GM19240 (cell line): ENCODE measurements around the gene NECAB3.
"Not testable (repeated sequence)": the region's sequence is repeated elsewhere in the genome, so short reads cannot be mapped to it uniquely, and the experiment has no call there.

ENCODE experiments used
- DNase-seq: peaks from one replicate; pipeline ENCODE4 v3.0.0; 2011; ENCODE audit warnings: low spot score; ENCODE audit not compliant: insufficient read length

NECAB3 gene

GRCh38 chr20:33698966-33699365, 24.7 kb upstream of the NECAB3 start:
- DNase-seq, result not testable (repeated sequence)

DNA sequence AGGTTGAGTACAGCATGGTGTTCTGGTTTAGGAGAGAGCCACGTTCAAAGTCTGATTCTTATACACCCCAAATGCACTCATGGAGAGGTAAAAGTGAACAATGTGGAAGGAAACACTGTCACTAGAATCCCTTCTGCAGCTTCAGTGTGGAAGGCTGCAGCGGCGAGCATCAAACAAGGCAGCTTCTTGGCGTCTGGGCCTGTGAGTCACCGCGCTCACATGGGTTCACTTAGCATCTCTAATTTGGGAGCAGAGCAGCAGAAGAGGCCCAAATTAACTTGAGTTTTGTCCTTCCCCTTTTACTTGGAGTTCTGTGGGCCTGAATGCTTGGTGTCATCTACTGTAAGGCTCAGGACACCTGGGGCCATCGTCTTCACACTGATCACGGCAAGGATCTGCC, 22.9 kb upstream of the NECAB3 start:
- DNase-seq, result no peak

GRCh38 chr20:33696448-33696847, 22.2 kb upstream of the NECAB3 start:
- no peak for DNase-seq

- DNase-seq, result no peak
Measured at GRCh38 chr20:33694639-33695012, 20.4 kb upstream of the NECAB3 start.

- DNase-seq, result no peak
Measured at GRCh38 chr20:33693741-33694638, 19.8 kb upstream of the NECAB3 start.

DNA sequence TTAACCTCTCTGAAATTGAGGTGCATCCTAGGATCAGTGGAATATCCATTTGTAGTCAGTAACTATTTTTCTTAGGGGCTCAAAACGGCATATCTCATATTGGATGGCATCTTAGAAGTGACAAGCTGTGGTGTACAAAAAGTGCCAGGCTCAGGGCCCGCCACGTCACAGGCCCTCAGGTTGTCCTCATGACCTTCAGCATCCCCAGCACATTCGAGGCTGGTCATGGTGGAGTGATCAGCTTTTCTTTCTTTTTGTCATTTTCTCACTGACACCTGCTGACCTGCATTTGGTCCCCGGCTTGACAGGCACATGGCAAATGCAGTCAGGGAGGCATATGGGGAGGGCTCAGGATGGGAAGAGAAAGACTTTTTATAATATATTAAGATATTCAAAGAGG, 19.1 kb upstream of the NECAB3 start:
- DNase-seq, result no peak

DNA sequence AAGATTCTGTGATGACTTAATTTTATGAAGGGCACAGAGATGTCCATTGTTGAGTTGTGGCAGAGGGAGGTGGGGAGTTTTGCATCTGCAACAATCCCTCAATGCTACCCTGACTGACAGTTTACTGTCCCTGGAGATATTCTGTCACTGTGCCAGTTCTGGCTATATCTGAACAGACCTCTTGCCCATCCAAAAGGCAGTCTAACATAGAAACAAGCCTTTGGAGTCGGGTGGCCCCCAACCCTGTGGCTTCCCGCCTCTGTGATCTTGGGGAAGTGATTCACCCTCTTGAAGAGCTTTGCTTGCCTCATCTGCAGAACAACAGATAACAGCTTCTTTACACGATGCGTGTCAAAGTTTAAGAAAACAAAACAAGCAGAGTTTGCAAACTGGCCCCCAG, 15.7 kb upstream of the NECAB3 start:
- no peak for DNase-seq

DNA sequence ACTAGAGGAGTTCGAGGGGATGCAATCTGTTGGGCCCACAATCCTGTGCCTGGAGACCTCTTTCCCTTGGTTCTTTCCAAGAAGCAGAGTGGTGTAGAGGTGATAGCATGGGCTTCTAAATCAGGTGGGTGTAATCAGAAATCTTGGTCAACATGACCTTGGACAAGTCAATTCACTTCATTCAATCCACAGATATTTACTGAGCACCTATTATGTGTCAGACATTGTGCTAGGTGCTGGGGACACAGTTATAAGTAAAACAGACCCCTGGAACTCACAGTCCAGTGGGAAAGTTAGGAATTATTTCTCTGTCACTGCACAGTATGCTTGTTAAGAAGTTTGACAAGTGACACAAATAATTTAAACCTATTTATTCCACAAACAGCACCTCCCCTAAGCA, 15.3 kb upstream of the NECAB3 start:
- no peak for DNase-seq

GRCh38 chr20:33688938-33689424, 14.8 kb upstream of the NECAB3 start:
- DNase-seq, result no peak

GRCh38 chr20:33687993-33688937, 14.0 kb upstream of the NECAB3 start:
- DNase-seq, result no peak

- DNase-seq, result no peak
Measured at GRCh38 chr20:33687370-33687915, 13.2 kb upstream of the NECAB3 start.

DNA sequence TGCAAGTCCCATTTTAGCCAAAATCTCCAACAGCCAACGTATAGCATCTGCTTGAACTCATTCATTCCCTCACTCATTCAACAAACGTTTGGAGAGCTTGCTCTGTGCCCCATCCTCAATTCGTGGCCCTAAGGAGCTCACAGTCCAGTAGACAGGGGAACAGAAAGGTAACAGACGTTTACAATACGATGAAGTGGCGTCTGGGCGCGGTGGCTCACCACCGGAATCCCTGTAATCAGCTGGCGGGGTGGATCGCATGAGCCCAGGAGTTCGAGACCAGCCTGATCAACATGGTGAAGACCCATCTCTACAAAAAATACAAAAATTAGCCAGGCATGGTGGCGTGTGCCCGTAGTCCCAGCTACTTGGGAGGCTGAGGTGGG, 12.7 kb upstream of the NECAB3 start:
- no peak for DNase-seq

DNA sequence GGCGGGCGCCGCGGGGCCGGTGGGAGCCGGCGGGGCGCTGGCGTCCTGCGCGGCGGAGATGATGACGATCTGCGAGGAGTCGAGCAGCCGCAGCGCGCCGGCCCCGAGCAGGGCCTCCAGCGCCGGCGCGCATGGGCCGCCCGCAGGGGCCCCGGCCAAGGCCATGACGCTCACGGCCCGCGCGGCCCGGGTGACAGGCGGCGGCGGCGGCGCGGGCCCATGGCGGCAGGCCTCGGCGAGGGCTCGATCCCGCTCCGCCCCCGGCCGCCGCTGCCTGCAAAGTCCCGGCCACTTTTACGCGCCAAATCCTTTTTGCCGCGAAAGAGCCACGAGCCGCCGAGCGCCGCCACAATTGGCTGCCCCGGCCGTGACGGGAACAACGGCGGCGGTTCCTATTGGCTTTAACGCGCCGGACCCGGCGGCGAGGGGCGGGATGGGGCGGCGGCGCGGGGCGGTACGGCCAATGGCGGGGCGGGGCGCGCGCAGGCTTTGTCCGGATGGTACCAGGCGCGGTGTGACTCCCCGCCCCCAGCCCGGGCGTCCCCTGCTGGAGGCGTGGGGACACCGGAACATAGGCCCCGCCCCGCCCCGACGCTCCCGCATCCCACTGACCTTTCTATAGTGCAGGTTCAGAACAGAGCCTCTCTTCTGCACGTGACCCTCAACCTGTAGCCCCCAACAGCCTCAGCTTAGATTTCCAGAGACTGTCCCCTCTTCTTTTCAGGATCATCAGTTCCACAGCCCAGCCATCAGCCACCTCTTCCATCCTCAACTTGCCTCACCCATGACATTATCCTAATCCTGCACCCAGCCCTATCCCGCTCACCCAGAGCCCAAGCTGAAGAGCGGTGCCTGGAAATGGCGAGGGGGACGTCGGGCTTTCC, 12.1 kb upstream of the NECAB3 start, which contains the start of gene E2F1:
TSS of gene E2F1 (minus strand) at position 286 of the 884 bp plus-strand sequence. CDS start at position 165, 121 bp downstream.
- peak; percentile 98 for DNase-seq

GRCh38 chr20:33685328-33686099, 11.3 kb upstream of the NECAB3 start:
- peak; percentile 73 for DNase-seq

DNA sequence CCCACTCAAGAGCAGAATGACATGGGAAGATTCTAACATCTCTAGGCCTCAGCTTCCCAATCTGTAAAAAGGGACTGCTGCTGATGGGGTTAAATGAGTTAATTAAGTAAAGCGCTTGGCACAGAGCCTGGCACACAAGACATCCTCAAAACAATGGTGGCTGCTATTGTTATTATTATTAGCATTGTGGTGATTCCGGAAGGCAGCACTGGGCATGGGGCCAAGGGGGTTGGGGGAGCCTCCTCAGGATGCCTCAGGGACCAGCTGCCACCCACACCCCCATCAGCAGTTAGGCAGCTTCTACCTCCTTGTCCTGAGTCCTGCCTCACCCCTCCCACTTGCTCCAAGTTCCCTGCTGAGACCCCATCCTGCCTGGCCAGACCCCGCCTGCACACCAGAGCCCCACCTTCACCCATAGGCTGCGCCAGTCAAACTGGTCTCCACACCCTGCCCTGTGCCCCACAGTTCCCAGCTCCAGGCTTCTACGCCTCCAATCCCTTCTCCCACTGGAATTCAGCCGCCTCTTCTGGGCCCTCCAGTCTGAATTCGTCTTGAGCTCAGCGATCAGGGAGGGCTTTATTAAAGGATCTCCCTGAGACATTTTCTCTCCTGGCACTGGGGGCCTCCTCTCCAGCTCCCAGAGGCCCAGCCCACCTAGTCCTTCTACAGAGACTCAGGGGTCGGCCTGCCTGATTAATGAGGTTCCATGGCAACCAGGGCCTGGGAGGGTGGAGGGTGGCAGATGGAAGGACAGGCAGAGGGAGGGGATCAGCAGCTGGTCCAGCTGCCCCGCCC, 10.5 kb upstream of the NECAB3 start:
- DNase-seq, result no peak

DNA sequence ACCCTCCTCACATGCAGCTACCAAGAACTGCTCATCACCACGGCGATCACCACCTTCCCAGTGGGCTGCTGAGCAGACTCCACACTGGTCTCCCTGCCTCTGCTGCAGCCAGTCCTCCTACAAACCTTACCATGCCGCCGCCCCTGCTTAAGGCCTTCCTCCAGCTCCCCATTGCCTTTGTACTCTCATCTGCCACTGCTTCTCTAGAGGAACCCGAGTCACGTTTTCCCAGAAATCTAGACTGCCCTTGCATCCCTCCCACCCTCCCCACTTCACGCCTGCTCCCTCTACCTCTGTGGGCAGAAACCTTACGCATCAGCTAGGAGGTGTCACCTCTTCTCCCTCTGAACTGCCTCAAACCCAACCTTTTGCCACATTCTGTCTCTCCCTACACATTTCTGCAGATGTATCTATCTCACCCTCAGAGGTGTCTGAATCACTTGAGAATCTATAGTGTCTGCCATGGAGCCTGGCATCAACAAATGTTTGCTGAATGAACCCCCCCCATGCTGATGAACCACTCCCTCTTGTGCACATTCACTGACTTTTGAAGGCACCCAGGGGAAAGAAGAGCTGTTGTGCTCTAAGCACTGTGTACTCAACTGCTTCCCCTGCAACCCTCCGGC, 7.6 kb upstream of the NECAB3 start:
- DNase-seq, result no peak

DNA sequence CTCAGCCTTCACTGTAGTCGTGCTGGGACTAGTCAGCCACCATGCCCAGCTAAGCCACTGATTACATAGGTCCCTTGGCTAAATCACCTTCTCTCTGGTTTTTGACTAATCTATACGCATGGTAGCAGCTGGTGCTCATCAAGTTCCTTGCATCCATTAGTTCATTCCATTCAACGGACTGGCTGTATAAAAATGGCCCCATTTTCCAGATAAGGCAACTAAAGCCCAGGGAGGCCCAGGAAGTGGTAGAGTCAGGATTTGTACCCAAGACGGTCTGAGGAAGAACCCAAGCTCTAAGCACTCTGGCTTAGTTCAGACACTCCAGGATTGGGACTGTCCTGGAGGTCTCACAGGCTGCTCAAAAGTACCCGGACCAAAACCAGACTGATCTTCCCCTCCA, 7.1 kb upstream of the NECAB3 start:
- no peak for DNase-seq

GRCh38 chr20:33680686-33681085, 6.5 kb upstream of the NECAB3 start:
- no peak for DNase-seq
